Pons (tissue), 1 donor: ENCODE measurements around the gene C5AR1.
"Not testable (repeated sequence)": the region's sequence is repeated elsewhere in the genome, so short reads cannot be mapped to it uniquely, and the experiment has no call there.

Experiments used
- DNase-seq: peaks from one replicate; pipeline ENCODE4 v3.0.0-alpha.2; 2016; ENCODE audit warnings: low spot score

Gene C5AR1

DNA sequence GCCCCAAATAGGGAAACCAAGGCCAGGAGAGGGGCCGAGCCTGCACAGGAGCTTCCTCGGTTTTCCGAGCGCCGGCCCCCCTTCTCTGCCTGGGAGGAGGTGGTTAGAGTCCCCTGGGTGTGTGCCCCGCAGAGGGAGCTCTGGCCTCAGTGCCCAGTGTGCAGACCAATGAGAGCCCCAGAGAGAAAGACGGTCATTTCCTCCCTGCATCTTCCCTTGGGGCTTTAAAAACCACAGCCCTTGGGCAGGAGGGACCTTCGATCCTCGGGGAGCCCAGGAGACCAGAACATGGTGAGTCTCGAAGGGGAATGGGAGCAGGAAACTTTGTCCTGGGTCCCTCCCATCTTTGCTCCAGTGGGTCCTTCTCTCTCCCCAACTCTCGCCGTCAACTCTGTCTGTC lies at the start of gene C5AR1:
Gene C5AR1 (plus strand): TSS at position 254 of the 400 bp plus-strand sequence. CDS start 35 bp downstream, at position 289.
- DNase-seq = peak; percentile 43

DNA sequence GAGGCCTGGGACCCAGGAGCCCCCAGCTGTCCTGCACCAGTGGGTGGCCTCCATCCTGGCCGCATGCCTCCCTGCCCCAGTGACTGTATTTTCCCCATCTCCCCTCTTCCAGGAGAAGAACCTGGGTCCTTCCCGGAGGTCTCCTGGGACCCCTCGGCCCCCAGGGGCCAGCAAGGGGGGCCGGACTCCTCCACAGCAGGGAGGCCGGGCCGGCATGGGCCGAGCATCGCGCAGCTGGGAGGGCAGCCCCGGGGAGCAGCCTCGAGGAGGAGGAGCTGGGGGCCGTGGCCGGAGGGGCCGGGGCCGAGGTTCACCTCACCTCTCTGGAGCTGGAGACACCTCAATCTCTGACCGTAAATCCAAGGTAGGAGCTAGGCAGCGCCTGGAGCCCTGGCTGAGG lies 49.2 kb upstream of the C5AR1 start:
- no peak for DNase-seq

GRCh38 chr19:47261946-47262793 lies 47.5 kb upstream of the C5AR1 start:
- not testable (repeated sequence) for DNase-seq

- DNase-seq = no peak
These were observed 45.0 kb upstream of the C5AR1 start for GRCh38 chr19:47264629-47265028.

DNA sequence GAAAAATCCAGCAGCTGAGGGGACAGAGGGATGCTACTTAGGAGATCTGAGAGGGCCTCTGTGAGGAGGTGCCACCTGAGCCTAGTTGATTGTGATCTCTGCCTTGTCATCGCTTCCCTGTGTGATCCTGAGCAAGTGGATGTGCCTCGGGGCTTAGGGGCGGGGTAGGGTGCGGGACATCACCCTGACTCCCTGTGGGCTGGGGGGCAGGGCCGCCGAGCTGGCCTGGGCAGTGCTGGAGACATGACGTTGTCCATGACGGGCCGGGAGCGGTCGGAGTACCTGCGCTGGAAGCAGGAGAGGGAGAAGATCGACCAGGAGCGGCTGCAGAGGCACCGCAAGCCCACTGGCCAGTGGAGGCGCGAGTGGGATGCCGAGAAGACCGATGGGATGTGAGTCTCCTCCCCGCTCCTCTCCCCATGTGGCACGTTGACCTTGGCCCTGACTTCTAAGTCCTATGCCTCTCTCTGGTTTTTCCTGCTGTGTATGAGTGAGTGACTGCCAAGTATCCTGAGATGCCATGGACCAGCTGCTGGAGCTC lies 43.2 kb upstream of the C5AR1 start:
- no peak for DNase-seq

GRCh38 chr19:47267350-47267759 lies 42.3 kb upstream of the C5AR1 start:
- peak; percentile 82 for DNase-seq

DNA sequence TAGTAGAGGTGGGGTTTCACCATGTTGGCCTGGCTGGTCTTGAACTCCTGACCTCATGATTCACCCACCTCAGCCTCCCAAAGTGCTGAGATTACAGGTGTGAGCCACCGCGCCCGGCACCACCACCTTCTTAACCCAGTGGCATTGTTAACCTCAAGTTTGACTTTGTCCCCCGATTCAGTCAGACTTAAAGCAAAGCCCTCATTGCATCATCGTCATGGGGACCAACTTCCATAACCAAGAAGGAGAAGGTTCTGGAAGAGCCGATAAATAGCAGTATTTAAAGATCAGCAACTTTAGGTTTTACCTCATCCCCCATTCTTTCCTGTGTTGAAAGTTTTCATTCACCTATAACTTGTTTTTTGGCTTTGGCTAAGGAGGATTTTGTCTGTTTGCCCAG lies 41.6 kb upstream of the C5AR1 start:
- DNase-seq = no peak

DNA sequence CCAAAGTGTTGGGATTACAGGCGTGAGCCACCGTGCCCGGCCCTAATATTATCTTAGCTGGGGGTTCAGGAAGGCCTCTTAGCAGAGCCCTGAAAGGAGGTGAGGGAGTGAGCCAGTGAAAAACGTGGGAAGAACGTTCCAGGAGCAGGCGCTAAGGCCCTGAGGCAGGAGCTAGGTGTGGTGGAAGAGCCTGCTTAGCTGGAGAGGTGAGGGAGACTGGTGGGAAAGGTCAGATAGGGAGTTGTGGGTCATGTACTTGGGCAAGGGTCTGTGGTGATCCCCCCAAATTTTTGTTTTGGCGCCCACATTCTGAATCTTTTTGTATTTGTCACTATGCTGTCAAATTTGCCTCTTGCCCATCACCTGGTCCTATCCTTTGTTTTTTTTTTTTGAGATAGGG lies 40.1 kb upstream of the C5AR1 start:
- DNase-seq = no peak

DNA sequence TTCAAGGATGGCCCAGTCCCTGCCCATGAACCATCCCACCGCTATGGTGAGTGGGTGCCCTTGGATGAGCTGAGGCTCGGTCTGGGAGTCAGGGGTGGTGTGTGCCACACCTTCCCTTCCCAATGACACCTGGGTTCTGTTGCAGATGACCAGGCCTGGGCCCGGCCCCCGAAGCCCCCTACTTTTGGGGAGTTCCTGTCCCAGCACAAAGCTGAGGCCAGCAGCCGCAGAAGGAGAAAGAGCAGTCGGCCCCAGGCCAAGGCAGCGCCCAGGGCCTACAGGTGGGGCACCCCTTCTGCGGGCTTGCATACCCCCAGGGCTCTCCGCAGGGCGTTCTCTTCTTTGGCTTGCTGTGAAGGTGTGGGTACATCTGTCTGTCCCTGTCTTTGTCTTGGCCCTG lies 39.3 kb upstream of the C5AR1 start:
- DNase-seq = no peak

DNA sequence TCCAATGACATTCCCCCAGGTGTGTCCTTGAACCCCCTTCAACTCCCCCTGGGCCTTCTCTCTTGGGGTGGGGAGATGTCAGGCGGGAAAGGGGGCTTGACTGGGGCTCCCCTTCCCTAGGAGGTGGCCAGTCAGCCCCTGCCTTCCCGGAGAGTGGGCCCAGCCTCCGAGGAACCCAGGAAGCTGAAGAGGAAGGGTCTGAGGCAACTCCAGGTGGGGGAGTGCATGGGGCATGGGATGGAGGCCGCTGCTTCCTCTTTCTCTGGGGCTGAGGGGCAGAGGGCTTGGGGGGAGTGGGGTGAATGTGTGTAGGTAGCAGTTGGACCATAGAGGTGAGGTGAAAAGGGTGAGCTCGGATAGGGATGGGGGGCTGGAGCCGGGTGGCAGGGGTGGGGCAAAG lies 37.7 kb upstream of the C5AR1 start:
- no peak for DNase-seq

DNA sequence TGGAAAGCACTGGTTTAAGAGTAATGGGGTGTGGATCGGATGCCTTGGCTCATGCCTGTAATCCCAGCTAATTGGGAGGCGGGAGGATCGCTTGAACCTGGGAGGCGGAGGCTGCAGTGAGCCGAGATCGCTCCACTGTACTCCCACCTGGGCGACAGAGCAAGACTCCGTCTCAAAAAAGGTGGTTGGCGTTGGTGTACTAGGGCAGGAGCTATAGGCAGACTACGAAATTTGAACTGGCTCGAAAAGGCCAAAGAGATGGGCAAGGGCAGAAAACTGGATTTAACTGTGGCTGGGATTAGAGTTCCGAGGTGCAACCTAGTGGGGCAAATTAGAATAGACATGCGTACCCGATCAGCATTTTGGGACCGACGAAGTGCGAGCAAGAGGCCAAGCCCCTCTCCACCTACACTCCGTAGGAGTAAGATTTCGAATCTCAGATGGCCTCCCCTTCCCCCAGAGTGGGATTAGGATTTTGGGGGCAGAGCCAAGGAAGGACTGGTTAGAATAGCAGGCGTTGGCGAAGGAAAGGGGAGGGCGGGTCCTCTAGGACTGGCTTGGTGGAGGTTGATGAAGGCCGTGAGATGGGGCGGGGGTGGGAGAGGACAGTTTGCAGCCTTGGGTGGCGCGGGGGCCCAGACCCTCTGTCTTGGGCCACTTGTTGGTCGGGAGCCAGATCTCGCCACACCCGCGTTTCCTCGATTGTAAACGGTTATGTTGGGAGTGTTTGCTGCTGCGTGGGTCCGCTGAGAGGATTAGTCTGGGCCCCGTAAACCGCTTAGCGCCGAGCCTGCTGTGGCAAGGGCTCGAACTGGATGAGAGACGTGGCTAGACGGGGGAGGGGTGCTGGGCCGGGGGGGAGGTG lies 37.0 kb upstream of the C5AR1 start:
- no peak for DNase-seq

GRCh38 chr19:47273313-47274070 lies 36.2 kb upstream of the C5AR1 start:
- DNase-seq = peak; percentile 85

DNA sequence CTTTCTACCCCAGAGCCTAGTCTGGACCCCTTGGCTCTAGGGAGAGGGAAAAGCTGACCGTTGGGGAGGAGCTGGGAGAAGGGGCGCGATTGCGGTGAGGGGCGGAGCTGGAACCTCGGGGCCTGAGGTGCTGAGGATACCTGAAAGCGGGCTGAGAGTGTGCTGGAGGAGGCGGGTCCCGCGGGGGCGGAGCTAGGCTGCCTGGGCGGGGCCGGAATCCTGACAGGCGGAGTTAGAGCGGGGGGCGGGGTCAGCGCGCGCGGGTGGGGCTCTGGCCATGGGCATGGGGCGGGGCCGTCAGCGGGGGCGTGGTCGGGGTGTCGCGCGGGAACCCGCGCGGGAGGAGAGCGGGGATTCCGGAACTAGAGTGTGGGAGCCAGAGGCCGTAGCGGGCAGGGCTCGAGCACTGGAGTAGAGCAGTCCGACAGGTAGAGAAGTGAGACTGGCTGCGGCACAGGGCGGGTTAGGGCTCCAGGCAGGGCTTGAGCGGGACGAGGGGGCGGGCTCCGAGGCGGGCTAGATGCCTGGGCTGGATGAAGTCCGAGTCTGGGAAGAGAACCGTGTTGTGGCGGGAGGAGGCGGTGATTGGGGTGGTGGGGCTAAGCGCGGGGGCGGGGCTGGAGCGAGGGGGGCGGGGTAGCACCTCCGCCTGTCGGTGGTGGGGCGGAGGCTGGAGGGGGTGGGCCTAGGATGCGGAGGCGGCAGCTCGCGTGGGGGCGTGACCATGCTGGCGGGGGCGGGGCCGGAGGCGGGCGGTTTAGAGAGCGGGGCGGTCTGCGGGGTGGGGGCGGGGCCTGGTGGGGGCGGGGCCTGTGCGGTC lies 35.4 kb upstream of the C5AR1 start, which contains the start of gene INAFM1:
Gene INAFM1 (plus strand): TSS at position 815 of the 820 bp plus-strand sequence. CDS start 35 bp downstream, outside the sequence.
- peak; percentile 89 for DNase-seq

- no peak for DNase-seq
These were observed 34.5 kb upstream of the C5AR1 start for GRCh38 chr19:47274891-47275761.

- no peak for DNase-seq
These were observed 33.7 kb upstream of the C5AR1 start for GRCh38 chr19:47275791-47276461.

- not testable (repeated sequence) for DNase-seq
These were observed 33.1 kb upstream of the C5AR1 start for GRCh38 chr19:47276513-47276912.

DNA sequence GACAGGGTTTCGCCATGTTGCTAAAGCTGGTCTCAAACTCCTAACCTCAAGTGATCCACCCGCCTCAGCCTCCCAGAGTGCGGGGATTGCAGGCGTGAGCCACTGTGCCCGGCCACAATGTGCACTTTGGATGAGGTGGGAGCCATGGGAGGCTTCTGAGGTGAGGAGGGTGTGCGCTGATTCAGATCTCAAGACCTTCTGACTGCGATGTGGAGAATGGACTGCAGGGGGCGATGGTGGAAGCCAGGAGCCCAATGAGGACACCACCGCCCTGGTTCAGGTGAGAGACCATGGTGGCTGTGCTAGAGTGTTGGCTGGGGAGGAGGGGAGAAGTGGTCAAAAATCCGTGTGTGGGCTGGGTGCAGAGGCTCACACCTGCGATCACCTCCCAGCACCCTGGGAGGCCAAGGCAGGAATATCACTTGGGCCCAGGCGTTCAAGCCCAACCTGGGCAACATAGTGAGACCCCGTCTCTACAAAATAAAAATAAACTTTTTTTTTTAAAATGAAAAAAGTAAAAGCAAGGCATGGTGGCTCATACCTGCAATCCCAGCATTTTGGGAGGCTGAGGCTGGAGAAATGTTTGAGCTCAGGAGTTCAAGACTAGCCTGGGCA lies 29.4 kb upstream of the C5AR1 start:
- no peak for DNase-seq

- DNase-seq = no peak
These were observed 26.1 kb upstream of the C5AR1 start for GRCh38 chr19:47283405-47284059.
